Testis (tissue), 3 donors: ENCODE data around the gene AFF4. TPM values are rescaled to one million over a fixed set of nuclear protein-coding genes. Genes with fewer than 3 reads are reported as not detected.
"Not testable (repeated sequence)": the region's sequence is repeated elsewhere in the genome, so short reads cannot be mapped to it uniquely, and the experiment has no call there.

Experiments used
- DNase-seq: peaks from one replicate; pipeline ENCODE4 v3.0.0-alpha.2; 2019
- H3K27ac ChIP-seq, 2 donors: fragments of 200-600 bp; sonication (generic); one replicate each; pipeline ENCODE4 v1.5.1; 2019
- H3K27me3 ChIP-seq: fragments of 200-600 bp; sonication (generic); one replicate; pipeline ENCODE4 v1.5.1; 2019
- H3K36me3 ChIP-seq: fragments of 200-600 bp; sonication (generic); one replicate; pipeline ENCODE4 v1.5.1; 2017; ENCODE audit warnings: low read depth; ENCODE audit errors: missing control alignments
- H3K4me1 ChIP-seq: fragments of 200-600 bp; sonication (generic); one replicate; pipeline ENCODE4 v1.5.1; 2019
- H3K4me3 ChIP-seq, 2 donors: fragments of 200-600 bp; sonication (generic); one replicate each; pipeline ENCODE4 v1.5.1; 2017 to 2019
- H3K9me3 ChIP-seq: fragments of 200-600 bp; sonication (generic); one replicate; pipeline ENCODE4 v1.5.1; 2017
- POLR2A ChIP-seq: fragments of 450-650 bp; IDR thresholded peaks from one replicate; pipeline ENCODE4 v1.6.1; 2017; ENCODE audit warnings: antibody characterized with exemption, mild to moderate bottlenecking, moderate library complexity
- WGBS, 2 donors: methylation state at CpG; one replicate each; pipeline ENCODE4 v1.1.5; 2018; 5-methylcytosine and 5-hydroxymethylcytosine counted together
- intact Hi-C: fragments of 100-400 bp; cut with DNase I; formaldehyde crosslinking; loops from one replicate; pipeline ENCODE4 v1.15.1; 2023; ENCODE audit warnings: low total_unique reads
- polyA plus RNA-seq: library from polyadenylated mRNA; stranded (reverse); fragments of 350-450 nt; fragmentation: Illumina TruSeq; extraction: RNeasy Lipid Tissue Mini Kit (QIAGEN cat#74804); gene quantifications from one replicate; pipeline ENCODE4 v1.2.3, GENCODE V29; 2014; ENCODE audit warnings: low read depth, low replicate concordance; ENCODE audit not compliant: insufficient read depth
- total RNA-seq, 2 donors: library from RNA; depleted of rRNA; stranded (reverse); fragments of >200 nt; gene quantifications; one replicate each; pipeline ENCODE4 v1.2.3, GENCODE V29; 2016
- TF ChIP-seq, protein P1 (sequence below), 3 experiments: fragments of 450-650 bp in 2 of 3; fragments of 200-600 bp in 1 of 3; sonication (generic) in 1 of 3; IDR thresholded peaks; one replicate each; pipeline ENCODE4 v1.5.1; 2016 to 2019; ENCODE audit warnings: antibody characterized with exemption in 3 of 3, mild to moderate bottlenecking in 2 of 3, moderate library complexity in 1 of 3

The AFF4 gene
- total and polyA plus RNA-seq, 3 donors from 2014 or later, result 57.2 to 112 (median 112) TPM

DNA sequence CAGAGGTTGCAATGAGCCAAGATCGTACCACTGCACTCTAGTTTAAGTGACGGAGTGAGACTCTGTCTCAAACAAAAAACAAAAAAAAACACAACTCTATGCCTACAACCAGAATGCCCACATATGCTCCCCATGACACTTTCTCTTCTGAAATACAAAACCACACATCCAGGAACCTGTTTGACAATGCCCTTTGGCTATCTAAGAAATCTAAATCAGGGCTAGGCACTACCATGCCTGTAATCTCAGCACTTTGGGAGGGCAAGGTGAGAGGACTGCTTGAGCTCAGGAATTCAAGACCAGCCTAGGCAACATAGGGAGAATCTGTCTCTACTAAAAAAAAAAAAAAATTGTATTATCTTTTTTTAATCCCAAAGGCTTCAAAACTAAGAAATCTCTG lies 10.6 kb downstream of the AFF4 start:
- DNase-seq, result no peak
- H3K27ac ChIP-seq, result no peak overlapping the region
- H3K36me3 ChIP-seq, result no peaks in the 10 kb centered on the region
- H3K4me3 ChIP-seq, result no peak overlapping the region
- 81 to 97% methylated on average over 2 of the region's 2 CpGs for WGBS, 2 donors
- no peak for TF ChIP-seq POLR2A
- TF ChIP-seq, protein P1, sequence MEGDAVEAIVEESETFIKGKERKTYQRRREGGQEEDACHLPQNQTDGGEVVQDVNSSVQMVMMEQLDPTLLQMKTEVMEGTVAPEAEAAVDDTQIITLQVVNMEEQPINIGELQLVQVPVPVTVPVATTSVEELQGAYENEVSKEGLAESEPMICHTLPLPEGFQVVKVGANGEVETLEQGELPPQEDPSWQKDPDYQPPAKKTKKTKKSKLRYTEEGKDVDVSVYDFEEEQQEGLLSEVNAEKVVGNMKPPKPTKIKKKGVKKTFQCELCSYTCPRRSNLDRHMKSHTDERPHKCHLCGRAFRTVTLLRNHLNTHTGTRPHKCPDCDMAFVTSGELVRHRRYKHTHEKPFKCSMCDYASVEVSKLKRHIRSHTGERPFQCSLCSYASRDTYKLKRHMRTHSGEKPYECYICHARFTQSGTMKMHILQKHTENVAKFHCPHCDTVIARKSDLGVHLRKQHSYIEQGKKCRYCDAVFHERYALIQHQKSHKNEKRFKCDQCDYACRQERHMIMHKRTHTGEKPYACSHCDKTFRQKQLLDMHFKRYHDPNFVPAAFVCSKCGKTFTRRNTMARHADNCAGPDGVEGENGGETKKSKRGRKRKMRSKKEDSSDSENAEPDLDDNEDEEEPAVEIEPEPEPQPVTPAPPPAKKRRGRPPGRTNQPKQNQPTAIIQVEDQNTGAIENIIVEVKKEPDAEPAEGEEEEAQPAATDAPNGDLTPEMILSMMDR (IDR thresholded peaks at IDR 0.05), result no peak
- no peaks in the 10 kb centered on the region for H3K9me3 ChIP-seq
- intact Hi-C loops, result no loop called here
- peaks cover 2% of the 10 kb centered on the region for H3K4me1 ChIP-seq
- H3K27me3 ChIP-seq, result no peaks in the 10 kb centered on the region

DNA sequence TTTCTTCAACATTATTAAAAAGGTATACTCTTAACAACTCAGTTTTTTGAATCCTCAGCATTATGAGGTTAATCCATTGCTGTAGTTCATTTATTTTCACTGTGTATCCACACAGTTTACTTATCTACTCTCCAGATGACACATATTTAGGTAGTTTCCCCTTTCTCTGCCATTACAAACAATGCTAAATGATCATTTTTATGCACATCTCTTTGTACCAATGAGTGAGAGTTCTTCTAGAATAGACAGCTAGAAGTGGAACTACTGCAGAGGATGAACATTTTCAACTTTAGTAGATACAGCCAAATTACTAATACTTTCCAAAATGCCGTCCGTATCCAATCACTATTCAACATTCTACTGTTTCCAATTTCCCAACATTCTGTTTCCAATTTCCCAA lies 11.5 kb downstream of the AFF4 start:
- no peak for TF ChIP-seq POLR2A
- TF ChIP-seq, protein P1 (IDR thresholded peaks at IDR 0.05), result no peak
- Histone ChIP-seq H3K27me3 (no peaks in the 10 kb centered on the region), H3K4me1 (peaks cover 8% of the 10 kb centered on the region), H3K9me3 (no peaks in the 10 kb centered on the region), H3K4me3 (no peak overlapping the region), H3K36me3 (no peaks in the 10 kb centered on the region), H3K27ac (no peak overlapping the region)
- intact Hi-C loops, result no loop called here
- 75 to 79% methylated on average over 2 of the region's 2 CpGs for WGBS, 2 donors
- DNase-seq, result no peak

DNA sequence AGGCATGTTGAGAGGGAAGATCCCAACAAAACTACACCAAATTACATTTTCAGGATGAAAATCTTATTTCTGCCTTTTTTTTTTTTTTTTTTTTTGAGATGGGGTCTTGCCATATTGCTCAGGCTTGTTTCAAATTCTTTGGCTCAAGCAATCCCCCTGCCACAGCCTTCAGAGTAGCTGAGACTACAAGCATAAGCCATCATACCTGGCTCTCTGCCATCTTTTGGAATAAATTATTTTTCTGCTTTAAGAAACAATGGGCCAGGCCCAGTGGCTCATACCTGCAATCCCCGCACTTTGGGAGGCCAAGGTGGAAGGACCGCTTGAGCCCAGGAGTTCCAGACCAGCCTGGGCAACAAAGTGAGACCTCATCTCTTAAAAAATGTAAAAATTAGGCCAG lies 14.3 kb downstream of the AFF4 start:
- intact Hi-C loops, result no loop called here

DNA sequence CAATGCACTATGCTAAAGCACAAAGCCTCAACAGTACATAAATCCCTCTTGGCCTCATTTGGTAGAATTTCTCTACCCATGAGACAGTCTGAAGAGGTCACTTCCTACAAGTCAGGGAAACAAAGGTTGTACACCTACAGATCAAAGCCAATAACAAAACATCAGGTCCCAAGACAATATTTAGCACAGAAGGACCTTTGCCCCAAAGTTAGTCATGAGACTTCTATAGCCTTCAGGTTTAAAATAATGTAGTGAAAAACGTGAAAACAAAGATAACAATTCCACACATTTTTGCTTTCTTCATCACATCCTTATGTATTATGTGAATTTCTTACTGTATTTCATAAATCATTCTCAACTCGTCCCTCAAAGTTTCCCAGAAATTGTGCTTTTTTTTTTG lies 15.8 kb downstream of the AFF4 start:
- 38 to 40% methylated on average over 2 of the region's 2 CpGs for WGBS, 2 donors

More for the DNA sequence above, 14.3 kb downstream of the AFF4 start:
- Histone ChIP-seq H3K27me3 (no peaks in the 10 kb centered on the region), H3K27ac (no peak overlapping the region), H3K4me3 (no peak overlapping the region), H3K4me1 (peaks cover 8% of the 10 kb centered on the region), H3K36me3 (no peaks in the 10 kb centered on the region), H3K9me3 (no peaks in the 10 kb centered on the region)
- TF ChIP-seq POLR2A, result no peak
- TF ChIP-seq, protein P1 (IDR thresholded peaks at IDR 0.05), result no peak
- DNase-seq, result no peak
- 75 to 91% methylated on average over 2 of the region's 2 CpGs for WGBS, 2 donors

DNA sequence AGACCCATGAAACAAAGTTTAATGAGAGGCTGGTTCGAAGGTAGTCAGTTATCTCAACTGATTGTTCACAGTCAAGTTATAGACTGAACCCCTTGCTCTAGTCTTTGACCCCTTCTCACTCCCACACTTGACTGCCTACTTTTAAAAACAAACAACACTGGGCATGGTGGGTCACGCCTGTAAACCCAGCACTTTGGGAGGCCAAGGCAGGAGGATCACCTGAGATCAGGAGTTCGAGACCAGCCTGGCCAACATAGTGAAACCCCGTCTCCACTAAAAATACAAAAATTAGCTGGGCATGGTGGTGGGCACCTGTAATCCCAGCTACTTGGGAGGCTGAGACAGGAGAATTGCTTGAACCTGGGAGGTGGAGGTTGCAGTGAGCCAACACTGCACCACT lies 18.1 kb downstream of the AFF4 start:
- H3K27me3 ChIP-seq, H3K4me3 ChIP-seq, intact Hi-C loops, H3K4me1 ChIP-seq, DNase-seq, H3K36me3 ChIP-seq, H3K9me3 ChIP-seq: not testable (repeated sequence)
- WGBS, 2 donors, result 79 to 82% methylated on average over 4 of the region's 4 CpGs
- peak overlapping the region in 1 of 2 donors; percentile 8 for H3K27ac ChIP-seq

More for the DNA sequence above, 15.8 kb downstream of the AFF4 start:
- Histone ChIP-seq H3K27me3 (no peaks in the 10 kb centered on the region), H3K4me1 (peaks cover 8% of the 10 kb centered on the region), H3K27ac (peak overlapping the region in 1 of 2 donors; percentile 45), H3K9me3 (no peaks in the 10 kb centered on the region), H3K36me3 (no peaks in the 10 kb centered on the region), H3K4me3 (no peak overlapping the region)
- no peak for DNase-seq
- TF ChIP-seq, protein P1 (IDR thresholded peaks at IDR 0.05), result no peak
- TF ChIP-seq POLR2A, result no peak
- intact Hi-C loops, result no loop called here
